22Rv1 (cell line): ENCODE data around the gene CCDC142.
"Not testable (repeated sequence)": the region's sequence is repeated elsewhere in the genome, so short reads cannot be mapped to it uniquely, and the experiment has no call there.

Experiments used
- CTCF ChIP-seq: fragments of 450-650 bp; IDR thresholded peaks from 2 replicates; pipeline ENCODE4 v1.5.1; 2017; ENCODE audit warnings: mild to moderate bottlenecking
- ZFX ChIP-seq: fragments of 450-650 bp; IDR thresholded peaks from 2 replicates; pipeline ENCODE4 v1.6.1; 2017; ENCODE audit warnings: antibody characterized with exemption, borderline replicate concordance

- TF ChIP-seq CTCF, ZFX: not testable (repeated sequence)
Observed at GRCh38 chr2:74460187-74460586, 22.6 kb downstream of the CCDC142 start.
